Forelimb muscle (tissue), 1 donor: ENCODE measurements around the gene SIPA1. TPM values are rescaled to one million over a fixed set of nuclear protein-coding genes. Genes with fewer than 3 reads are reported as not detected.

Experiments
- DNase-seq: peaks from one replicate; pipeline ENCODE4 v3.0.0-alpha.2; 2013; ENCODE audit warnings: low read depth
- polyA plus RNA-seq: library from polyadenylated mRNA; unstranded; fragments of 120-200 nt; gene quantifications from one replicate; pipeline ENCODE4 v1.2.1, GENCODE V29; 2013; ENCODE audit not compliant: insufficient read length

The SIPA1 gene
- polyA plus RNA-seq, 1 donor: 34.0 TPM

- DNase-seq: no peak
Observed at GRCh38 chr11:65609229-65609628, 28.7 kb upstream of the SIPA1 start.

- no peak for DNase-seq
Observed at GRCh38 chr11:65609665-65610064, 28.2 kb upstream of the SIPA1 start.

- no peak for DNase-seq
Observed at GRCh38 chr11:65610404-65610803, 27.5 kb upstream of the SIPA1 start.

GRCh38 chr11:65611028-65611757 lies 26.7 kb upstream of the SIPA1 start:
- no peak for DNase-seq

- no peak for DNase-seq
Observed at GRCh38 chr11:65611758-65612603, 25.9 kb upstream of the SIPA1 start.

GRCh38 chr11:65612691-65613090 lies 25.2 kb upstream of the SIPA1 start:
- no peak for DNase-seq

- DNase-seq: no peak
Observed at GRCh38 chr11:65613091-65613928, 24.6 kb upstream of the SIPA1 start.

- peak; percentile 100 for DNase-seq
Observed at GRCh38 chr11:65615229-65615949, 22.5 kb upstream of the SIPA1 start, which contains the start of gene PCNX3. Gene PCNX3 (plus strand): TSS chr11:65615776. CDS start chr11:65616312, 536 bp downstream.

GRCh38 chr11:65615950-65616574 lies 21.8 kb upstream of the SIPA1 start:
- DNase-seq: no peak

GRCh38 chr11:65616575-65617001 lies 21.3 kb upstream of the SIPA1 start:
- no peak for DNase-seq

- DNase-seq: no peak
Observed at GRCh38 chr11:65617136-65617850, 20.6 kb upstream of the SIPA1 start.

- DNase-seq: no peak
Observed at GRCh38 chr11:65617990-65618751, 19.7 kb upstream of the SIPA1 start.

GRCh38 chr11:65618763-65619162 lies 19.1 kb upstream of the SIPA1 start:
- no peak for DNase-seq

GRCh38 chr11:65619281-65619928 lies 18.5 kb upstream of the SIPA1 start:
- DNase-seq: no peak

- DNase-seq: no peak
Observed at GRCh38 chr11:65620666-65621065, 17.2 kb upstream of the SIPA1 start.

GRCh38 chr11:65621460-65621859 lies 16.4 kb upstream of the SIPA1 start:
- DNase-seq: no peak

- DNase-seq: no peak
Observed at GRCh38 chr11:65622011-65622410, 15.9 kb upstream of the SIPA1 start.

GRCh38 chr11:65623177-65623576 lies 14.7 kb upstream of the SIPA1 start:
- no peak for DNase-seq
